Activated B cell treated with CpG ODN at 0.5 μM for 24 hours (primary cell): ENCODE data around the gene THAP10. TPM values are rescaled to one million over a fixed set of nuclear protein-coding genes. Genes with fewer than 3 reads are reported as not detected.

ENCODE experiments used
- ATAC-seq: fragments of 200-7000 bp; cut with Tn5 transposase; one replicate; pipeline ENCODE4 v1.10.0; 2021; ENCODE audit warnings: low read depth, mild to moderate bottlenecking, moderate library complexity
- CTCF ChIA-PET: fragments of 350-600 bp; sonication (Branson Sonifier 250); formaldehyde crosslinking; loops from one replicate; lab custom pipeline; 2021; ENCODE audit warnings: antibody characterized with exemption; lab: Charles Lee
- POLR2A ChIA-PET: fragments of 350-600 bp; sonication (Branson Sonifier 250); formaldehyde crosslinking; loops from one replicate; lab custom pipeline; 2021; ENCODE audit warnings: antibody characterized with exemption; lab: Charles Lee
- DNase-seq: peaks from one replicate; pipeline ENCODE4 v3.0.0; 2022
- H3K27ac Mint-ChIP-seq: one replicate; pipeline ENCODE4 v1.8.0; 2020; ENCODE audit warnings: mixed read lengths
- H3K27me3 Mint-ChIP-seq: one replicate; pipeline ENCODE4 v1.8.0; 2021; ENCODE audit warnings: mixed read lengths
- H3K36me3 Mint-ChIP-seq: one replicate; pipeline ENCODE4 v1.8.0; 2021; ENCODE audit warnings: low read depth, mixed read lengths
- H3K4me1 Mint-ChIP-seq: one replicate; pipeline ENCODE4 v1.8.0; 2021; ENCODE audit warnings: mixed read lengths
- H3K4me3 Mint-ChIP-seq: one replicate; pipeline ENCODE4 v1.8.0; 2020; ENCODE audit warnings: mild to moderate bottlenecking, mixed read lengths
- H3K9me3 Mint-ChIP-seq: one replicate; pipeline ENCODE4 v1.8.0; 2020; ENCODE audit warnings: mixed read lengths
- CTCF ChIP-seq: fragments of 200-600 bp; IDR thresholded peaks from one replicate; pipeline ENCODE4 v1.8.0; 2022; ENCODE audit warnings: antibody characterized with exemption, mild to moderate bottlenecking
- intact Hi-C: fragments of 100-400 bp; cut with micrococcal nuclease; formaldehyde crosslinking; loops from one replicate; pipeline ENCODE4 v1.15.1; 2024
- total RNA-seq: library from RNA; stranded (reverse); gene quantifications from 2 replicates; pipeline ENCODE4 v1.2.3, GENCODE V29; 2022

THAP10 gene
- total RNA-seq, 1 donor from 2014 or later: 0.27 TPM

GRCh38 chr15:70906842-70907241 lies 14.6 kb upstream of the THAP10 start:
- ChIA-PET POLR2A (no interaction called here), CTCF (no interaction called here)
- Mint-ChIP-seq H3K4me1 (no peaks in the 10 kb centered on the region), H3K36me3 (no peaks in the 10 kb centered on the region), H3K27ac (no peak overlapping the region), H3K27me3 (peaks cover 3% of the 10 kb centered on the region), H3K9me3 (peaks cover 13% of the 10 kb centered on the region), H3K4me3 (no peak overlapping the region)
- intact Hi-C loops: no loop called here
- DNase-seq (no peak), ATAC-seq (no peak)
- no peak for TF ChIP-seq CTCF

- DNase-seq: no peak
- peaks cover 2% of the 10 kb centered on the region for H3K9me3 Mint-ChIP-seq
- H3K27ac Mint-ChIP-seq: no peak overlapping the region
- no peak for TF ChIP-seq CTCF
- no peaks in the 10 kb centered on the region for H3K36me3 Mint-ChIP-seq
- ATAC-seq: no peak
- no peak overlapping the region for H3K4me3 Mint-ChIP-seq
- intact Hi-C loops: no loop called here
- no peaks in the 10 kb centered on the region for H3K4me1 Mint-ChIP-seq
- peaks cover 3% of the 10 kb centered on the region for H3K27me3 Mint-ChIP-seq
- ChIA-PET CTCF (no interaction called here), POLR2A (no interaction called here)
Measured at GRCh38 chr15:70902107-70902506, 9.9 kb upstream of the THAP10 start.

- intact Hi-C loops: loop anchor here (2.0 kb wide), 1 partner anchor 1732 kb away; the partner anchor contains the start of gene GLCE
- ChIA-PET CTCF (no interaction called here), POLR2A (no interaction called here)
- Mint-ChIP-seq H3K4me3 (peak overlapping the region; percentile 93), H3K4me1 (peaks cover 21% of the 10 kb centered on the region), H3K9me3 (no peaks in the 10 kb centered on the region), H3K36me3 (peaks cover 5% of the 10 kb centered on the region), H3K27me3 (peaks cover 11% of the 10 kb centered on the region), H3K27ac (peak overlapping the region; percentile 77)
- no peak for DNase-seq
- no peak for TF ChIP-seq CTCF
- no peak for ATAC-seq
Measured at GRCh38 chr15:70892912-70893560, 803 bp upstream of the THAP10 start.

GRCh38 chr15:70882361-70882760 lies 9.9 kb downstream of the THAP10 start:
- no peak overlapping the region for H3K27ac Mint-ChIP-seq
- ChIA-PET CTCF (no interaction called here), POLR2A (no interaction called here)
- H3K27me3 Mint-ChIP-seq: peaks cover 7% of the 10 kb centered on the region
- H3K36me3 Mint-ChIP-seq: no peaks in the 10 kb centered on the region
- H3K9me3 Mint-ChIP-seq: no peaks in the 10 kb centered on the region
- ATAC-seq (no peak), DNase-seq (no peak)
- intact Hi-C loops: no loop called here
- no peaks in the 10 kb centered on the region for H3K4me1 Mint-ChIP-seq
- no peak for TF ChIP-seq CTCF
- H3K4me3 Mint-ChIP-seq: no peak overlapping the region

- CTCF ChIA-PET: no interaction called here
- no peak for TF ChIP-seq CTCF
- no peaks in the 10 kb centered on the region for H3K4me1 Mint-ChIP-seq
- ATAC-seq: no peak
- POLR2A ChIA-PET: no interaction called here
- no peaks in the 10 kb centered on the region for H3K36me3 Mint-ChIP-seq
- H3K27ac Mint-ChIP-seq: no peak overlapping the region
- H3K4me3 Mint-ChIP-seq: no peak overlapping the region
- no peak for DNase-seq
- H3K27me3 Mint-ChIP-seq: peaks cover 10% of the 10 kb centered on the region
- intact Hi-C loops: no loop called here
- no peaks in the 10 kb centered on the region for H3K9me3 Mint-ChIP-seq
Measured at GRCh38 chr15:70880781-70881180, 11.5 kb downstream of the THAP10 start.
